Measurements from ENCODE around the gene IL17A.
"Not testable (repeated sequence)": the region's sequence is repeated elsewhere in the genome, so short reads cannot be mapped to it uniquely, and the experiment has no call there.

The IL17A gene

DNA sequence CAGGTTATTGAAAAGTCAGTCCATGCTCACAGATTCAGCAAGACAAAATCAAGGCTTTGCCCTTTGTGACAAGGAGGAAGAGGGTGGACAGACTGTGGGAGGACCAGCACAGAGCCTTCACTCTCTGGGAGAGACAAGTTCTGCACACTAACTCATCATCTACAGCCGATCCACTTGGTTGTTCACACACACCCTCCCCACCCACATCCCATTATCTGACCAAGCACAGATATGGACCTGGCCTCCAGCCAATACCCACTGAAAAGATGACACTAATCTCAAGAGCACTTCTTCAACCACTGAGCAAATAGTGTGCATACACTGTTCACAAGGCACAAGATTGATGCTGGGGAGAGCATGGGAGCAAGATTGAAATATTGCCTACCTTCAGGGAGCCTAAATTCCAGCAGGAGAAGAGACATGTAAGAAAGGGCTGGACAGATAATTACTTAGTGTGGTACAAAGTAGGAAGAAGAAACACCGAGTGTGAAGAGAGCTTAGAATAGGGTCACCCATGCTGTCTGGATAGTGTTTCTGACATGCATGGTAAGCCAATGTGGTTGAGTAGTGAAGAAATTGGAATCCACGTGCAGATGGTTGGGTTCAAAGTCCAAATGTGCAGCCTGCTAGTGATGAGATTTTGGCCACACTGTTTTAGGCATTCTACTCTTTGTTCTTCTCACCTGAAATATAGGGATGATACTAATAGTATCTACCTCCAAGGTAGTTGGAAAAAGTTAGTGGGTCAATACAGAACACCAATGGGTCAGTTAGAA is 21.7 kb upstream of the IL17A start:
- no peak for DNase-seq

DNA sequence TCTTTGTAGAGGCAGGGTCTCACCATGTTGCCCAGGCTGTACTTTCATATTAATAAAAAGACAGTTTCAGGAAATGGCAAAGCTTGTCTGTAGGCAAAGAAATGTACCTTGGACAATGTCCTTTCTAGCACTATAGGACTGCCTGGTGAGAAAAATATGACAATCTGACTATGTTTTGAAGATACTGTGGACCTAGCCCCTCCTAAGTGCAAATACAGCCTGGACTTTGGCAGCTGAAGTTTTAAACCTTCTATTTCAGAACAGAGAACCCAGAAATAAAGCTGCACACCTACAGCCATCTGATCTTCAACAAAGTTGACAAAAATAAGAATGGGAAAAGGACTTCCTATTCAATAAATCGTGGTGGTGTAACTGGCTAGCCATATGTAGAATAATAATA is 18.9 kb upstream of the IL17A start:
- DNase-seq, result no peak

GRCh38 chr6:52168351-52168750 is 17.8 kb upstream of the IL17A start:
- not testable (repeated sequence) for DNase-seq

- no peak for DNase-seq
These were observed 12.1 kb upstream of the IL17A start for GRCh38 chr6:52174118-52174517.

DNA sequence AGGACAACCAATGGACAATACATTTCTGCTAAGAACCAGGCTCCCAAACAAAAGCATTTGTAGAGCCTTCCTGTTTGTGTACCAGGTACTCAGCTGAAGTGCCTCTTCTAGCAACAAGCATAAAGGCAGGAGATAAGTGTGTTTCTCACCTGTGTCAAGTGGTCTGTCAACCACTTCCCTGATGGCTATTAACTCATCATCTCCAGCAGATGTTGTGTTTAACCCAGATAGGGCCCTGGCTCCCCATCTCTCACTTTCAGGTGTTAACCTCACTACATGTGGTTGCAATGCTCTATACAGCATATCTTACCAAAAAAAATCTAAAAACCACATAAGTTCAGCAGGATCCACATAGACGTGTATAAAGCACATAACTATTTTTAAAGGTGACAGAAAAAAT is 9.6 kb upstream of the IL17A start:
- DNase-seq, result no peak

- no peak for DNase-seq
These were observed 8.2 kb upstream of the IL17A start for GRCh38 chr6:52177961-52178360.

DNA sequence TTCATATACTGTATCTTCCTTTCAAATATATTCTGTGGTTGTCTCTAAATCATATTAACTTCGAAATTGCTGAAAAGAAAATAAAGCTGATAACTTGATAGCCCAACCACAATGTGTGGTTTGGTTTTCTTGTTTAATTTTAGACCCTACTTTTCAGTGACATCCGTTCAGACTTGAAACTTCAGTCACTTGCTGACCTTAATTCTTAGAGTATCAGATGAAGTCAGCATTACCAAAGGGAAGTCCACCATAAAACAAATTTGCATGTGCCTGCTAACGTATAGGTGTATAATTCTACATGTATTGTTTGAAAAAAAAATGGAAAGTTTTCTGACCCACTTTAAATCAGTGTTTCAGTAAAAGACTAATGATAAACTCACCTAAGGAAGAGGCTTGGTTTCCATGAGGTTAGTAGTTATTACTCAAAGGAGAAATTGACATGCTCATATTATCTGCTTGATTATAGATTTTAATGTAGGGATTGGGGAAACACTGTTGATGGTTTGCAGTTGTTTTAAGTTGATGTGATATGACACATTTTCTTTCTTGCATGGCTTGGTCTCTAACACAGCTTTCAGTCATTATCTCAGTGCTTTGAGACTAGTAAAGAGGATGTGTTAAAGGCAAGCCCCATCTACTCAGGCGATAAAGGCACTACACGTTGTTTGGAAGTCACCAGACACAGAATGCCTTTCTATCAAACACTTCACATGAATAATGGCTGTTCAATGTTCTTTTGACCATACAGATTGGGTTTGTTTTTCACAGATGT is 5.2 kb upstream of the IL17A start:
- DNase-seq, result no peak

DNA sequence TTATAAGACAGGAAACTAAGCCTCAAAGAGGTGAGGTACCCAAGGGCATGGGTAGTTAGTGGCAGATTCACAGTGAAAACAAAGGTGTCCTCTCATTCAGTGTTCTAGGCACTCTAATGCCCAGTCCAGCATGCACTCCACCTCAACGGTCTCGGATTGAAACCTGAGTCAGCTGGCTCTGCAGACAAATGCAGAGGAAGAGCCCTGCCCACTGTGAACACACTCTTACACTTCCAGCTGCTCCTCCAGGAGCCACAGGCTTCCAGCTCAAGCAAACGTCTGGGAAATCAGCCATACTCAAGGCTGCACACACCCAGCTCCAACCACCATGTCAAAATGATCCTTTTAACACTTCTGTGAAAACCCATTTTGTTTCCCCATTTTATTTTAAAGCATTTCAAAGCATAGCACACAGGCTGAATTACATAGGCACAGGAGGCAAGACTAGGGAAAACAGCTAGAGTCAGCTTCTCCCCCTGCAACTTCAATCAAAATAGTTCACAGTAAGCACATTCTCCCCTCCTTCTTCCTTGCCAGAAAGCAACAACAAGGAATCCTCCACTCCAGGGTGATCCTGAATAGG is 3.0 kb upstream of the IL17A start:
- DNase-seq, result no peak

- no peak for DNase-seq
These were observed 305 bp downstream of the IL17A start for GRCh38 chr6:52186480-52186879.

DNA sequence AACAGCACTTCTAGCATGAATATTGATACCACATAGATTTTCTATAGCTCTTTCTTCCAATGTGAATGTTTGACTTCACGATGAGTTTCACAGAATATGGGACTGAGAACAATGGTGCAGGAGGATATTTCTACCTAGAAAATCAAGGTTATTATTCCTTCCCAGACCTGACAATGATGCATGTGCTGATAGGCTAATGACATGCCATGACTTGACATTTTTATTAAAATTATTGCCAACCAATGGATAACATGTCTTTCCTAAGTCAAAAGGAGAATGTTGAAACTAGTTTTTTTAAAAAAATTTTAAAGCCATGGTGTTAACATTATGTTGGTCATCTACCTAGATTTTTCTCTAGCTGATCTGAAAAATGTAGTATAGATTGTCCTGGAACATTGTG is 923 bp downstream of the IL17A start:
- no peak for DNase-seq

DNA sequence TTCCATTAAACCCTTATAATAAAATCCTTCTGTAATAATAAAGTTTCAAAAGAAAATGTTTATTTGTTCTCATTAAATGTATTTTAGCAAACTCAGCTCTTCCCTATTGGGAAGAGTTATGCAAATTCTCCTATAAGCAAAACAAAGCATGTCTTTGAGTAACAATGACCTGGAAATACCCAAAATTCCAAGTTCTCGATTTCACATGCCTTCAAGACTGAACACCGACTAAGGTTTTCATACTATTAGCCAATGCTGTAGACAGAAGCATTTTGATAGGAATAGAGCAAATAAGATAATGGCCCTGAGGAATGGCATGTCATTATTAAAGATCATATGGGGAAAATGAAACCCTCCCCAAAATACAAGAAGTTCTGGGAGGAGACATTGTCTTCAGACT is 3.8 kb downstream of the IL17A start:
- DNase-seq, result no peak

GRCh38 chr6:52190409-52190808 is 4.2 kb downstream of the IL17A start:
- no peak for DNase-seq

DNA sequence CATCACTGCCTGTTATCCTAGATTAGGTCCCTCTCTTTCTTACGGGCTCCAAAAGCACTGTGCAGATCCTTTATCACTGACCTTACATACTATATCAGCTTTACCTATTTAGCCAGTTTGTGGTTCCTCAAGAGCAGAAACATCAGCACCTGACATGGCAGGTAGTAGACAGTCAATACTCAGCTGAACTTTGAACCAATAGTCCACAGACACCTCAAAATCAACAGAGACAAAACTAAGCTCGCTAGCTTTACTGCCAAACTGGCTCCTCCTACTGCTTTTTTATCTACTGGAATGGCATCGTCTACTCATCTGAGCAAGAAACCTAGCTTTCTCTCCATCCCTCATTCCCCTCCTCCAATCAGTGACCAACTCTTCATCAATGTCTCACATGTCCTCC is 5.6 kb downstream of the IL17A start:
- no peak for DNase-seq

GRCh38 chr6:52195886-52196285 is 9.7 kb downstream of the IL17A start:
- DNase-seq, result no peak

- not testable (repeated sequence) for DNase-seq
These were observed 13.9 kb downstream of the IL17A start for GRCh38 chr6:52200088-52200487.

GRCh38 chr6:52201046-52201445 is 14.9 kb downstream of the IL17A start:
- DNase-seq, result no peak

- no peak for DNase-seq
These were observed 15.3 kb downstream of the IL17A start for GRCh38 chr6:52201493-52201892.

GRCh38 chr6:52207066-52207465 is 20.9 kb downstream of the IL17A start:
- no peak for DNase-seq

DNA sequence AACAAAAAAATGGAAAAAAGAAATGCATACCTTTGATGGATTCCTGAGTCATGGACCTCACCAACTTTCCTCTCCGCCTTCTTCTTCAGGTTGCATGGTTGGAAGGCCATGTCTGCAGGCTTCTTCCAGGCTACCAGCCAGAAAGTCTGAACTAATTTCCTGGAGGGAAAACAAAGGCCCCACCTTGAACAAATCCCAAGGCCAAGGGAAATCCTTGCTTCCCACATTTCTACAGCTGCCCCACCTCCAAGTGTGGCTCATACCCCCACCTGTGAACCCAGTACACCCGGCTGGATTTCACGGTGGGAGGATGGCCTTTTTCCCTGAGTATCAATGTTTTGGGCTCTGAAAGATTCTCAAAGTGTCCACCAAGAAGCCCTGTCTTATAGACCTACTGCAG is 22.4 kb downstream of the IL17A start:
- DNase-seq, result no peak

DNA sequence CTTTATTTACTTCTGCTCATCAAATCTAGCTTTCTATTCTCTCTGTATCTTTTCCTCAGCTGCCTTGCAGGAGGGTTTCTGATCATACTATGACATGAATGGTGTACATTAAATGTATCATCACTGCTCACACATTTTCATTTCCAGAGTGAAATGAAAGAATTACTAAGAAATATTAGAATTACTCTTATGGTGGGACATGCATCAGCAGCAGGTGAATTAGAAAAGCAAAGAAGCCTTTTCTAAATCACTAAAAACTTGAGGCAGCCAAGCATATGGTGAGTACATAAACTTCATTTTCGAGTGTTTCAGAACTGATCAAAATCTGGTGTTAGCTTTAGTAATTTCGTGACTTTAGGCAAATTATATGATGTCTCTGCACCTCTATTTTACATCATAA is 23.6 kb downstream of the IL17A start:
- DNase-seq, result no peak

DNA sequence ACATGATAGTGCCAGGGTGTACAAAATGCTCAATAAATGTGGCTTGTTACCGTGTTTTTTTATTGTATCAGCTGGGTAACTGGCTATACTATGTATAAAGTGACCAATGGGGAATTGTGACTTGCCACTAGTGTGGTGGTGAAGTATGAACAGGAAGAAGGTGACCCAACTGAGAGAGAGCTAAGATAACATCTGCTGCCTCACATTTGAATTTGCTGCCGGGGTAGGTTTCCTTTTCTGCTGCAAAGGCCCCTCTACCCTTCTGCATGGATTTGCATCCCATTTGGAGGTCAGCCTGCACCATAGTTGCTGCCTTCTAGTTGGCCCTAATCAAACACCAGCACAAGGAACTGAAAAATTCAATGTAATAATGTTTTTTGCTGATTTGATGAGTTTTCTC is 24.1 kb downstream of the IL17A start:
- DNase-seq, result no peak

DNA sequence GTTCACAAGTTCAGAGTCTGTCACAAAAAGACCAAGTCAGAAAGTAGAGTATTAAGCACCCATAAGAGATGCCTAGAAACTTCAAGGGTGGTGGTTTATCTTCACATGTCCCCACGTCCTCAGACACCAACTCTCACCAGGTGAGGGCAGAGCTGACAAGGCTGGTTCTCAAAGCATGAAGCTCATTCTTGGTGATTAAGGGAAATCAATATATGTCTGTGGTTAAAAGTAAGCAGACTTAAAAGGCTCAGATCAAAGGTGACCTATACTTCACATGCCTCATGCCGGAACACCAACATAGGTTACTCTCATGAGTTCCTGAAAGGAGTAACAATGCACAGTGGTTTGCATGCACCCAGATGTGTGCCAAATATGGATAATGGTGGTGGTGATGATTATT is 27.0 kb downstream of the IL17A start:
- DNase-seq, result no peak

DNA sequence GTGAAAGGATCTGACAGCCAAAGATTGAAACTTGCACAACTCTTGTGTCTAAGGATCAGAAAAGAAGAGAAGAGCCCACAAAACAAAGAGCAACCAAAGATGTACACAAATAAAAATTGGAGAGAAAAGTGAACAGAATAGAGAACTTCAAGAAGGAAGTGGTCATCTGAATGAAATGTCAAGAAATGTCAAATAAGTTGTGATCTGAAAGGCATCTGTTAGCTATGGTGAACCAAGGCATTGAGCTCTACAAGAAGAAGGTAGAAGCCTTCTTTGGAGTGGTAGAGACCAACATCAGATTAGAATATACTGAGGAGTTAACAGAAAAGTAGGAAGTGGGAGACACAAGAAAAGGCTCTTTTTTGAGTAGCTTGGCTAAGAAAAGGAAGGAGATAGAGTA is 29.6 kb downstream of the IL17A start:
- no peak for DNase-seq

DNA sequence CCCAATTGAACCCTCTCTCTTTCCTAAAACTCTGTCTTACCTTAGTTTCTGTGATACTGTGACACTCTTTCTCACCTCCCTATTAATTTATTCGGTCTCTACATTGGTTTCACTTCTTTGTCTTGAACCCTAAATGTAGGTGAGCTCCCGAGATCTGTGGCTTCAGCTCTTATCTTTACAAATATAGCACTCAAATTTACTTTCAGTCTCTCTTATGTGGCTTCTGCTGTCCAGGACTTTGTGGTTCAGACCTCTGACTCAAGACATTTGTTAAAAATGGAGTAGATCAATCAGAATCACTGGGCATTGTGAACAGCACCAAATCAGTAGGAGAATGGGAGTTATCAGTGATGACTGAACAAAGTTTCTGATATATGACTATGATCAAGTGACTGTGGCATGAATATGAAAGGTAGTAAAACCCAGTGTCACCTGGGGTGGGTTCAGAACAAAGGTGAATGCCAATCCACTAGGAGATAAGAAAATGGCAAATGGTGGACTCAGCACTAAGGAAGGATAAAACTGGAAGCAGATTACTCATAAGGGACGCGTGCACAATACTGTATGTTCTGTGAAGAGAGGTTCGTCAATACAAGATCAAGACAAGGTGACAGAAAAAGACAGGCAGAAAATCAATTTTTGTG is 30.9 kb downstream of the IL17A start:
- DNase-seq, result no peak

Data from activated CD4-positive, CD25-positive, alpha-beta regulatory T cell treated with anti-CD3 and anti-CD28 coated beads, Interleukin-2, amount 50 U/mL, for 72 hours (primary cell).